GM04504 (cell line): Measurements from ENCODE around the gene ZNF577.

Experiments
- DNase-seq: peaks from one replicate; pipeline ENCODE4 v3.0.0-alpha.2; 2012; ENCODE audit warnings: low read depth

ZNF577 gene

DNA sequence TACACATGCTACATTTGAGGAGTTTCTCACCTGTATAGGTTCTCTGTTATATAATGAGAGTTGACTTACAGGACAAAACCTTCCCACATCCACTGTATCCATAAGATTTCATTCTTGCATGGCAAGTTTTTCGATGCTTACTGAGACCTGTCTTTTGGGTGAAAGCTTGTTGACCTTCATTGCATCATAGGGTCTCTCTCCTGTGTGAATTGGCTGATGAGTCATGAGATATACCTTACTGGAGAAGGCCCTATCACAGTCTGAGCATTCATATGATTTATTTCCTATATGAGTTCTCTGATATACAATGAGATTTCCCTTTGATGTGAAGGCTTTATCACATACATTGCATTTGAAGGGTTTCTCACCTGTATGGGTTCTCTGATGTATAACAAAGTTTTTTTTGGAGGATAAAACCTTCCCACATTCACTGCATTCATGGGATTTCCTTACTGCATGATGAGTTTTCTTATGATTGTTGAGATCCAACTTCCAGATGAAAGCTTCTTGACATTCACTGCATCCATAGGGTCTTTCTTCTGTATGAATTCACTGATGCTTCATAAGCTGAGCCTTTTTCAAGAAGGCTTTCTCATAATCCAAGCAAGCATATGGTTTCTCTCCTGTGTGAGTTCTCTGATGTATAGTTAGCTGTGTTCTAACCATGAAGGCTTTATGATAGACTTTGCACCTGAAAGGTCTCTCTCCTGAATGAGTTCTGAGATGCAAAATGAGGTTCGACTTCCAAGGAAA is 25.7 kb downstream of the ZNF577 start:
- DNase-seq = no peak

DNA sequence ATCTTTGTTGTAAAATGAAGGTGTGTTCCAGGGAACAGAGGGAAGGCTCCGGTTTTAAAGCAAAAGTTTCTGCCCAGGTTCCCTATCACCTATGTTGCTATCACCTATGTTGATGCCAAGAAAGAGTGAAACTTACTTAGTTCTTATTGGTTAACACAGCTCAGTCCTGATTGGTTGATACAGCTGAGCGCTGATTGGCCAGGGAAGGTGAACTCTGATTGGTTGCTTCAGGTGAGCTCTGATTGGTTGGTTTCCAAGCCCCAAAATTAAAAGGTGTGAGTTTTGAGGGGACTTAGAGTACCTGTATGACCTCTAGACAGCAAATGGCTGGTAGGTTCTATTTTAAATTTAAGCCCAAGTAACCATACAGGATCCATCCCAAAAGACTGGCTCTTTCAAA is 50.6 kb downstream of the ZNF577 start:
- no peak for DNase-seq

DNA sequence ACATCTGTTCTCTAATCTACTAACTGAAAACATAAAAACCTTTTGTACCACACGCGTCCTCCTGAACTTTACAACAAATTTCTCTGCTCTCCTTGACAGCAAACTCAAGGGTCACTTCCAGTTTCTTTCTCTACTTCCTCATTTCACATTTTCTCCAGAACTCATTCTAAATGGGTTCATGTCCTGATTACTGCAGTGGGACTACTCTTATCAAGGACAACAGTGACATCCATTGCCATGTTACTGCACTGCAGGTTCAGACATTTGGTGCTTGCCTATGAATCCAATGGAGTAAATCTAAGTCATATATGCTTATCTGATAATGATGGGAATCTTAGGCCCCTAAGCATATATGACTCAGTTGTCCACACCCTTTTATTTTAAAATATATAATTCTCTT is 57.5 kb downstream of the ZNF577 start:
- no peak for DNase-seq

DNA sequence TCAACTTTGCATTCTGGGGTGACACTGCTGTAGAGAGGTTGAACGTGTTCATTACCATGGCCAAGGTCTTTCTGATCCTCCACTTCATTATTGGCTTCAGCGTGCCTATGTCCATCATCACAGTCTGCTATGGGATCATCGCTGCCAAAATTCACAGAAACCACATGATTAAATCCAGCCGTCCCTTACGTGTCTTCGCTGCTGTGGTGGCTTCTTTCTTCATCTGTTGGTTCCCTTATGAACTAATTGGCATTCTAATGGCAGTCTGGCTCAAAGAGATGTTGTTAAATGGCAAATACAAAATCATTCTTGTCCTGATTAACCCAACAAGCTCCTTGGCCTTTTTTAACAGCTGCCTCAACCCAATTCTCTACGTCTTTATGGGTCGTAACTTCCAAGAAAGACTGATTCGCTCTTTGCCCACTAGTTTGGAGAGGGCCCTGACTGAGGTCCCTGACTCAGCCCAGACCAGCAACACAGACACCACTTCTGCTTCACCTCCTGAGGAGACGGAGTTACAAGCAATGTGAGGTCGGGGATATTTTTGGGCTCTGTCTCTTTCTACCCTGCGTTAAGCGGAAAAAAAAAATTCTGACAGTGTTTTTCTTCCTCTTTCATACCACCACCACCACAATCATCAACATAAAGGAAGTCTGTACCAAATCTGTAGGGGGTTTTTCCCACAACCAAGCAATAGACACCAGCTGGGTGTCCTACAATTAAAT is 63.3 kb downstream of the ZNF577 start:
- no peak for DNase-seq

DNA sequence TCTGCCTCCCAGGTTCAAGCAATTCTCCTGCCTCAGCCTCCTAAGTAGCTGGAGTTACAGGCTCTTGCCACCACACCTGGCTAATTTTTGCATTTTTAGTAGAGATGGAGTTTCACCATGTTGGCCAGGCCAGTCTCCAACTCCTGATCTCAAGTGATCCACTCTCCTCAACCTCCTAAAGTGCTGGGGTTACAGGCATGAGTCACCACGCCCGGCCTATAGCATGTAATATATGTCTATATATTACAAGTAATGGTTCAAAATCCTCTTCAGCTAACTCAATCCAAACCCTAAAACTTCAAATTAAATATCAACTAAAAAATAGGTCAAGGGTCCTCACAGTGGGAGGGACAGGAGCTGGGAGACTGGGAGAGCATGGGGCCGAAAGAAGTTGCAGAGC is 64.8 kb downstream of the ZNF577 start:
- no peak for DNase-seq

DNA sequence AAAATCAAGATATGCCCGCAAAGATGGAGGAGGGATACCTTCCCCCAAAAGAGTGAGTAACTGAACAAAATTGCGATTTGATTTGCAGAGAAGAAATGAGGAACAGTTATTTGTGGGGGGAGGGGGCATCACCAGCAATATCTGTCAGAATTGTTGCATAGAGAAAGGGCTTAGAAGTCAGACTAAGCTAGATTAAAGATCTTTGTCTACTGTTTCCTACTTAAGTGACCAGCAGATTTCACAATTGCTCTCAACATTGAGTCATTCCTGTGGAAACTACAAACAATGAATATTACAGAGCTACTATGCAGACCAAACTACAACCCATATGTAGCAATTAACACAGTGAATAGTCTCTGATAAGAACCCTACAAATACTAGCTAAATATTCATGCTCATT is 65.4 kb downstream of the ZNF577 start:
- no peak for DNase-seq

DNA sequence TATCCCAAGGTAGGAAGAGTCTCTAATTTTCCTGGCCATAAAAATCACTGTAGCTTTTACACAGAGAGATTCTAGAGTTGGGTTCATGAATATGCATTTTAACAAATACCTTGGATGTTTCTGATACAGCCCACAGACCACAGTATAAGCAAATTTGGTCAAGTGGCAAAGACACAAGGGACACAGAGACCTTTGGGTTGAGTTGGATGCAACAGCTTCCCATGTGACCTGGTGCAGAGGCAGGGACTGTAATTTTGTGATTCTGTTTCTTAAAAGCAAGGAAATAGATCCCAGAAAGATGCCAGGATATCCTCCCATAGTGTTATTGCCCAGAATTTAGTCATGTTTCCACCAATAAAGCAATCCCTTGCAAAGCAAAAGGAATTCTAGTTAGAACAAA is 65.8 kb downstream of the ZNF577 start:
- no peak for DNase-seq

DNA sequence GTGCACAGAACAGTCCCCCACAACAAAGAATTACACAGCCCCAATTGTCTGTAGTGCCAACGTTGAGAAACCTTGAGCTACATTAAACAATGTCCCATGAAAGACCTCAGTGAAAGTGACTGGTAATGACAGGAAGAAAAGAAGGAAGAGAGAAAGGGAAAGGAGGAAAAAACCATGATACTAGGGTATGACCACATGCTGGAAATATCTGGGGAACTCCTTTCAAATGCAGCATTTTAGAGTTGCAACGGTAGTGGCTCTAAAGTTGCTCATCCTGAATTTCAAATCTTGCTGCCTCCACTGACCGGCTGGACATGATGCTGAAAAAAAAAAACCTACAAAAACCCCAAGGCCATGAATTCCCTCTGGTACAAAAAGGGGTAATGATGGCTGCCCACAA is 66.3 kb downstream of the ZNF577 start:
- no peak for DNase-seq
